GM20000 (cell line): ENCODE data around the gene IDH3A.

Source experiments
- DNase-seq: peaks from one replicate; pipeline ENCODE4 v3.0.0; 2012; ENCODE audit warnings: low spot score
- CTCF ChIP-seq: IDR thresholded peaks from 2 replicates; pipeline ENCODE4 v1.5.1; 2012; ENCODE audit warnings: mild to moderate bottlenecking, control low read depth; ENCODE audit errors: extremely low read depth, missing control alignments

Gene IDH3A

GRCh38 chr15:78208887-78209645 lies 59.9 kb downstream of the IDH3A start:
- TF ChIP-seq CTCF = no peak
- DNase-seq = no peak

- no peak for TF ChIP-seq CTCF
- no peak for DNase-seq
Observed at GRCh38 chr15:78209646-78210348, 60.6 kb downstream of the IDH3A start.

- no peak for TF ChIP-seq CTCF
- peak; percentile 38 for DNase-seq
Observed at GRCh38 chr15:78210349-78210717, 61.2 kb downstream of the IDH3A start.

GRCh38 chr15:78211189-78211921 lies 62.2 kb downstream of the IDH3A start:
- DNase-seq = no peak
- TF ChIP-seq CTCF = no peak

- no peak for TF ChIP-seq CTCF
- no peak for DNase-seq
Observed at GRCh38 chr15:78212008-78212407, 62.8 kb downstream of the IDH3A start.

- TF ChIP-seq CTCF = no peak
- DNase-seq = no peak
Observed at GRCh38 chr15:78212546-78213424, 63.6 kb downstream of the IDH3A start.
